H54 (cell line): Measurements from ENCODE around the gene RBMS3.

Experiments used
- DNase-seq: peaks from one replicate; pipeline ENCODE4 v3.0.0; 2011; ENCODE audit warnings: low spot score, mixed read lengths; ENCODE audit not compliant: insufficient read length
- FAIRE-seq: peaks from 3 replicates; lab custom pipeline; 2011; peaks lifted over from hg19 to GRCh38; lab: Jason Lieb, UNC
- POLR2A ChIP-seq: IDR thresholded peaks from 2 replicates; pipeline ENCODE4 v1.6.1; 2011; ENCODE audit warnings: low read depth, mild to moderate bottlenecking, low read length

Gene RBMS3

GRCh38 chr3:29478611-29479010, 197.7 kb downstream of the RBMS3 start:
- DNase-seq: no peak
- FAIRE-seq: peak; percentile 78
- TF ChIP-seq POLR2A: no peak

- no peak for FAIRE-seq
Observed at GRCh38 chr3:29481249-29481648, 200.4 kb downstream of the RBMS3 start.

DNA sequence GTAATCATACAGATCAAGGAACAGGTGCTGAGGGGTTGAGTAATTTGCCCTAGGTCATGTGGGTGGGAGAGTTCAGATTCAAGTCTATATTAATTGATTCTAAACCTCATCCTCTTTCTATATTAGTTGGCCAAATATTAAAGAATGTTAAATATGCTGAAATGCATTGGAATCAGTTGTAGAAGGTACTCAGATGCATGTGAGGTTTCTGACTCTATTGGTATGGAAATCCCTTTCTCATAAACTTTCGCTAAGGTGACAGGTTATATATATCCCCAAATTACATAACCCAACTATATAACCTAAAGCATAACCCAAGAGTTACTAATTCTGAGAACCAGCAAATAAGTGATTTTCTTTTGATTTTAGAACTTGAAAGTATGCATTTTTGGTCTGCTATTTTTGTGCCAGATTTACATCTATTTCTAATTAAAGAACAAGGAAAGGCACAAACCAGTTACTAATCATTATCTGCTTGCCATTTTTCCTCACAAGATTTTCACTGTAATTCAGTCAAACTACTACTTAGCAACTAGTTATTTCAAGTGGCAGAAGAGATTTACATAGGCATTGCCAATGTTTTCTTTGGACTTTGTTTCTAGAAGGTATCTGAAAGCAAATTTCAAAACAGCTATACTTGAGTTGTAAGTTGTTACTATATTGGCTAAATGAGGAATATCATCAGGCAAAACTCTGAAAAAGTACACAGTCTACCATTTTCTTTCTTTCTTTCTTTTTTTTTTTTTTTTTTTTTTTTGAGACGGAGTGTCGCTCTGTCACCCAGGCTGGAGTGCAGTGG, 201.3 kb downstream of the RBMS3 start:
- DNase-seq: no peak
- no peak for TF ChIP-seq POLR2A
- FAIRE-seq: no peak

More at GRCh38 chr3:29481249-29481648, 200.4 kb downstream of the RBMS3 start:
- no peak for DNase-seq
- TF ChIP-seq POLR2A: no peak

- DNase-seq (no peak), FAIRE-seq (no peak)
- no peak for TF ChIP-seq POLR2A
Observed at GRCh38 chr3:29484633-29485032, 203.8 kb downstream of the RBMS3 start.

- DNase-seq (no peak), FAIRE-seq (no peak)
- TF ChIP-seq POLR2A: no peak
Observed at GRCh38 chr3:29486096-29486495, 205.2 kb downstream of the RBMS3 start.

GRCh38 chr3:29486917-29487316, 206.0 kb downstream of the RBMS3 start:
- DNase-seq (no peak), FAIRE-seq (no peak)
- TF ChIP-seq POLR2A: no peak

- DNase-seq (no peak), FAIRE-seq (peak; percentile 27)
- no peak for TF ChIP-seq POLR2A
Observed at GRCh38 chr3:29488922-29489321, 208.1 kb downstream of the RBMS3 start.

DNA sequence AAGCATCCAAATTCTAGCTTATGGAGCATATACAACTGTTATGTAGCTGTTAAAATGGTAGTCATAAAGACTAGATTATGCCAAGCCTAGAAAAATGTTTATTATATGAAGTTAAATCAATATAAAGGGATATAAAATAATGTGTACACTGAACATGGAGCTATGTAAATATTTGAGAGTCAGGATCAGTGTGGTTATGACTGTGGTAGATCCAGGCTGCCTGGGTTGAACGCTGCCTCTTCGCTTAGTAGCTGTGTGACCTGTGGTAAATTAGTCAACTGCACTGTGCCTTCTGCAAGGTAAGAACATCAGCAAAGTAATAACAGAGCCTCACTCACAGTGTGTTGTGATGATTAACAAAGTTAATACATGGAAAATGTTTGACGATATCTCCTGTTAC, 212.2 kb downstream of the RBMS3 start:
- TF ChIP-seq POLR2A: no peak
- FAIRE-seq (no peak), DNase-seq (no peak)

DNA sequence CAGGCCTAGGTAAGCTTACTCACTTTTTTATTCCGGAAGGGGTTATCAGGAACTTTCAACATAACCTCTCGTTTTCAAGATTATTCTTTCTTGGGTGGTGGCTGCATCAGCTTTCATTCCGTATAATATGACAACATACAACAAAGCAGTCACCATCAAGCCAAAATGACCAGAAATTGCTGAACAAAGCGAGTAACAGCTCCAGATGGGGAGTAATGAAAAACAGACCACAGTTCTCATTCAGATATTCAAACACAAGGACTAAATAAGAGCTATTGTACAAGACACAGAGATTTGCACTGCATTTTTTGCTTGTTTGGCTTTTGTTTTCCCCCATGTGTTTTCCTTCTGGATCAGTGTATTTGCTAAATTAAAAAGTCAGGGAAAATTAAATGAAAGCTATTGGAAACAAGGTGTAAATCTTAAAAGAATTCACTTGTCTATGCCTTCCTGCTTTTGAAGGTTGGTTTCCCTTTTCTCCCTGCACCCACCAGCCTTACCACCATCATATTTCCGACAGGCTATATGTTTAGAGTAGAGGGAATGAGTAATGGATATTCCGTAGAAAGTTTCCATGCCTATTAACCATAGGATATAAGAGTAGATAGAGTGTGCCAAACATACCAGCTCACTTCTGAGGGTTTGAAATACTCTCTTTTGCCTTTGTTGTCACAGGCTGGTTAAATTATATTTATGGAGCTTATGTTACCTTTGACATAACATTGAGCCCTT, 213.6 kb downstream of the RBMS3 start:
- FAIRE-seq: no peak
- no peak for TF ChIP-seq POLR2A
- no peak for DNase-seq

DNA sequence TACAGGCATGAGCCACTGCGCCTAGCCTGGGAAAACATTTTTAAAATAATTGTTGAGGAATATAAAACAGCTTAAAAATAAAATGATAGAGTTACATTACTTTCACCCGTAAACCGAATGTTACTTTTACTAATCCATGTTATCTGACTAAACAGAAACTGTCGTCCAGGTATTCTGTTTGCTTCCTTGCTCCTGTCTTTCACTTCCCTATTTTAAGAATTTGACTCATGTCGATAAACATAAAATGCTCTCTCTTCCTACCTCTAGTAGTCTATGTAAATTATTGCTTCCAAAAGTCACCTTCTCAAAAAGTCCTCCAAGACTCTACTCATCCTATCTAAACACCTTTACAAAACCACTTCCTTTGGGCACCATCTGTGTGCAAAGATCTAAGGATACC, 216.4 kb downstream of the RBMS3 start:
- FAIRE-seq: no peak
- TF ChIP-seq POLR2A: no peak

DNA sequence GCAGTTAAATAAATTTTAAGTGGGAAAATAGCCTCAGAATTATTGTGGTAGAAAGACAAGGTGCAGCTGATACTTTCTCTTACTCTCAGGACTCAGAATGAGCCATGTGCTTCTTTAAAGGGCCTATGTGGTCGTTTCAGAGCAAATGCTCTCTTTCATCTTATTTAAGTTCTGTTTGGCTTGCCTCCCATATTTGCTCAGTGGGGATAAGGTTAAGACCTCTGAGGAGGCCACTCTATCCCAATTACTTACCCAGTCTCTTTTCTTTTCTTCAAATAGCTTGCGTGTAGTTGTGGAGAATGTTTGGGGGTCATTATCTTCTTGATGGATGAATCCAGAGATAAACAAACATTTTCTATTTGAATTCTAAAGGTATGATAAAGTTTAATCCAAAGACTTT, 221.9 kb downstream of the RBMS3 start:
- no peak for FAIRE-seq
- no peak for DNase-seq
- TF ChIP-seq POLR2A: no peak

More for the DNA sequence above, 216.4 kb downstream of the RBMS3 start:
- no peak for DNase-seq

GRCh38 chr3:29503314-29503713, 222.4 kb downstream of the RBMS3 start:
- no peak for FAIRE-seq
- no peak for DNase-seq
- no peak for TF ChIP-seq POLR2A

GRCh38 chr3:29503958-29504357, 223.1 kb downstream of the RBMS3 start:
- no peak for TF ChIP-seq POLR2A
- no peak for DNase-seq
- FAIRE-seq: no peak

GRCh38 chr3:29506502-29506901, 225.6 kb downstream of the RBMS3 start:
- FAIRE-seq (no peak), DNase-seq (no peak)
- TF ChIP-seq POLR2A: no peak
